ENCODE results near the gene MLLT10. TPM values are rescaled to one million over a fixed set of nuclear protein-coding genes. Genes with fewer than 3 reads are reported as not detected.

Gene MLLT10
- total RNA-seq, 1 experiment from 2014 or later, result 45.2 TPM

GRCh38 chr10:21511946-21512572 is 22.0 kb upstream of the MLLT10 start:
- ATAC-seq (no peak), DNase-seq (ENCODE audit: low read depth, low spot score) (no peak)
- H3K27me3 ChIP-seq (ENCODE audit: insufficient read depth, low read length), result no peaks in the 10 kb centered on the region
- no TSS peak for BruUV-seq (replicated peaks)
- no peaks in the 10 kb centered on the region for H3K79me2 ChIP-seq (ENCODE audit: insufficient read depth, low read length)
- H3K27ac ChIP-seq (ENCODE audit: low read depth, low read length), result no peak overlapping the region
- H3K4me1 ChIP-seq (ENCODE audit: control insufficient read depth in 1 of 2, insufficient read depth in 2 of 2, low read length in 2 of 2), result peaks cover 3 to 8% of the 10 kb centered on the region in 2 experiments; a peak in 2 of 4 replicates
- ChIA-PET CTCF (no interaction called here), RAD21 (ENCODE audit: low non-redundant PET in 1 of 2, low total read pairs in 2 of 2, uncharacterized antibody in 2 of 2, unreplicated experiment in 2 of 2) (no interaction called here), POLR2A (no interaction called here)
- no peak overlapping the region for H3K4me3 ChIP-seq (replicated peaks in 1 of 2; ENCODE audit: low read depth in 1 of 2, low read length in 2 of 2)
- intact Hi-C loops (cut with micrococcal nuclease), result no loop called here
- no peaks in the 10 kb centered on the region for H4K20me1 ChIP-seq (ENCODE audit: insufficient read depth)
- no peak overlapping the region for H2AFZ ChIP-seq (ENCODE audit: low read depth, low read length, poor library complexity, severe bottlenecking)
- H3K4me2 ChIP-seq (ENCODE audit: low read length), result no peak overlapping the region
- H3K36me3 ChIP-seq (ENCODE audit: control insufficient read depth in 1 of 2, insufficient read depth in 2 of 2, low read length in 2 of 2), result no peaks in the 10 kb centered on the region
- no peak overlapping the region for H3K9ac ChIP-seq (ENCODE audit: low read length)
- H3K9me2 ChIP-seq (ENCODE audit: insufficient read depth), result no peaks in the 10 kb centered on the region
- no peaks in the 10 kb centered on the region for H3K9me3 ChIP-seq (ENCODE audit: control insufficient read depth in 1 of 2, insufficient read depth in 1 of 2, low read depth in 1 of 2, low read length in 2 of 2)
- TF ChIP-seq MAX (IDR thresholded peaks at IDR 0.05) (no peak), ZNF274 (IDR thresholded peaks at IDR 0.05; ENCODE audit: low read depth, low read length) (no peak), SRF (IDR thresholded peaks at IDR 0.05; ENCODE audit: low read depth) (no peak), POLR2A (IDR thresholded peaks at IDR 0.05; ENCODE audit: borderline replicate concordance, extremely low read depth, insufficient read depth, insufficient read length) (no peak), ZFX (IDR thresholded peaks at IDR 0.05) (no peak), CBX3 (IDR thresholded peaks at IDR 0.05; ENCODE audit: low read depth) (no peak), POLR2AphosphoS5 (IDR thresholded peaks at IDR 0.05; ENCODE audit: low read depth, low read length) (no peak), JUND (IDR thresholded peaks at IDR 0.05) (no peak), ELF1 (IDR thresholded peaks at IDR 0.05; ENCODE audit: borderline replicate concordance, low read depth) (no peak), CTCF (IDR thresholded peaks at IDR 0.05 in 2 of 3, conservative IDR thresholded peaks at IDR 0.05 in 1 of 3; ENCODE audit: borderline replicate concordance in 1 of 3, insufficient read depth in 1 of 3, low read depth in 2 of 3, low read length in 2 of 3) (no peak), EZH2 (IDR thresholded peaks at IDR 0.05) (no peak), SP1 (IDR thresholded peaks at IDR 0.05; ENCODE audit: low read depth) (no peak), RAD21 (IDR thresholded peaks at IDR 0.05; ENCODE audit: low read depth) (no peak), EZH2phosphoT487 (IDR thresholded peaks at IDR 0.05; ENCODE audit: borderline replicate concordance) (no peak), EGR1 (IDR thresholded peaks at IDR 0.05; ENCODE audit: low read depth) (no peak), TCF7L2 (IDR thresholded peaks at IDR 0.05; ENCODE audit: borderline replicate concordance, extremely low read depth, insufficient read depth, insufficient read length) (no peak), FOSL1 (IDR thresholded peaks at IDR 0.05; ENCODE audit: low read depth) (no peak)
- TF ChIP-seq, protein P1, sequence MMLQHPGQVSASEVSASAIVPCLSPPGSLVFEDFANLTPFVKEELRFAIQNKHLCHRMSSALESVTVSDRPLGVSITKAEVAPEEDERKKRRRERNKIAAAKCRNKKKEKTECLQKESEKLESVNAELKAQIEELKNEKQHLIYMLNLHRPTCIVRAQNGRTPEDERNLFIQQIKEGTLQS (IDR thresholded peaks at IDR 0.05), result no peak
